SJSA1 (cell line): ENCODE measurements around the gene SLC12A3. TPM values are rescaled to one million over a fixed set of nuclear protein-coding genes. Genes with fewer than 3 reads are reported as not detected.
"Not testable (repeated sequence)": the region's sequence is repeated elsewhere in the genome, so short reads cannot be mapped to it uniquely, and the experiment has no call there.

Experiments used
- DNase-seq, 2 experiments: peaks; one replicate each; pipeline ENCODE4 v3.0.0-alpha.2; 2015 to 2020; ENCODE audit warnings: low spot score in 2 of 2, low read depth in 1 of 2
- H3K27ac ChIP-seq: fragments of 250-450 bp; sonication (Bioruptor Pico); 2 replicates; pipeline ENCODE4 v1.5.1; 2020; ENCODE audit warnings: mild to moderate bottlenecking, moderate library complexity
- H3K27me3 ChIP-seq: fragments of 250-450 bp; sonication (Bioruptor Pico); replicated peaks from 2 replicates; pipeline ENCODE4 v1.5.1; 2020; ENCODE audit warnings: mild to moderate bottlenecking, moderate library complexity
- H3K36me3 ChIP-seq: fragments of 250-450 bp; sonication (Bioruptor Pico); 2 replicates; pipeline ENCODE4 v1.5.1; 2020; ENCODE audit warnings: mild to moderate bottlenecking
- H3K4me1 ChIP-seq: fragments of 250-450 bp; sonication (Bioruptor Pico); replicated peaks from 2 replicates; pipeline ENCODE4 v1.6.1; 2021; ENCODE audit warnings: mild to moderate bottlenecking
- H3K4me3 ChIP-seq: fragments of 250-450 bp; sonication (Bioruptor Pico); 2 replicates; pipeline ENCODE4 v1.5.1; 2020; ENCODE audit warnings: mild to moderate bottlenecking
- H3K9me3 ChIP-seq: fragments of 250-450 bp; sonication (Bioruptor Pico); replicated peaks from 2 replicates; pipeline ENCODE4 v1.5.1; 2020; ENCODE audit warnings: mild to moderate bottlenecking
- total RNA-seq: library from RNA; depleted of rRNA; stranded (reverse); fragments of >200 nt; shearing (Covaris generic); gene quantifications from 2 replicates; pipeline ENCODE4 v1.2.3, GENCODE V29; 2014

SLC12A3 gene
- total RNA-seq, 1 experiment from 2014 or later: not detected

- Histone ChIP-seq H3K4me3 (peak overlapping the region; percentile 87), H3K4me1 (peaks cover 18% of the 10 kb centered on the region), H3K36me3 (peaks cover 66% of the 10 kb centered on the region), H3K27me3 (no peaks in the 10 kb centered on the region), H3K9me3 (no peaks in the 10 kb centered on the region), H3K27ac (no peak overlapping the region)
- DNase-seq: no peak
Observed at GRCh38 chr16:56933828-56934598, 69.0 kb downstream of the SLC12A3 start.

- not testable (repeated sequence) for H3K4me3 ChIP-seq, DNase-seq, H3K9me3 ChIP-seq, H3K27me3 ChIP-seq, H3K27ac ChIP-seq
- H3K4me1 ChIP-seq: peaks cover 18% of the 10 kb centered on the region
- H3K36me3 ChIP-seq: peaks cover 72% of the 10 kb centered on the region
Observed at GRCh38 chr16:56934599-56935145, 69.7 kb downstream of the SLC12A3 start.

- peaks cover 78% of the 10 kb centered on the region for H3K36me3 ChIP-seq
- H3K4me1 ChIP-seq: peaks cover 18% of the 10 kb centered on the region
- H3K9me3 ChIP-seq: no peaks in the 10 kb centered on the region
- H3K4me3 ChIP-seq: no peak overlapping the region
- DNase-seq: no peak
- H3K27ac ChIP-seq: no peak overlapping the region
- H3K27me3 ChIP-seq: no peaks in the 10 kb centered on the region
Observed at GRCh38 chr16:56935201-56935600, 70.2 kb downstream of the SLC12A3 start.

GRCh38 chr16:56936491-56936890 is 71.5 kb downstream of the SLC12A3 start:
- H3K27ac ChIP-seq: no peak overlapping the region
- peaks cover 15% of the 10 kb centered on the region for H3K4me1 ChIP-seq
- no peaks in the 10 kb centered on the region for H3K9me3 ChIP-seq
- peaks cover 91% of the 10 kb centered on the region for H3K36me3 ChIP-seq
- DNase-seq: no peak
- H3K27me3 ChIP-seq: no peaks in the 10 kb centered on the region
- no peak overlapping the region for H3K4me3 ChIP-seq

GRCh38 chr16:56936950-56937349 is 71.9 kb downstream of the SLC12A3 start:
- Histone ChIP-seq H3K9me3 (no peaks in the 10 kb centered on the region), H3K36me3 (peaks cover 95% of the 10 kb centered on the region), H3K4me3 (no peak overlapping the region), H3K27ac (no peak overlapping the region), H3K4me1 (peaks cover 13% of the 10 kb centered on the region), H3K27me3 (no peaks in the 10 kb centered on the region)
- DNase-seq: no peak

- Histone ChIP-seq H3K27me3 (no peaks in the 10 kb centered on the region), H3K4me3 (no peak overlapping the region), H3K27ac (no peak overlapping the region), H3K36me3 (peaks cover 97% of the 10 kb centered on the region), H3K4me1 (peaks cover 3% of the 10 kb centered on the region), H3K9me3 (no peaks in the 10 kb centered on the region)
- DNase-seq: no peak
Observed at GRCh38 chr16:56938664-56939513, 73.9 kb downstream of the SLC12A3 start.

GRCh38 chr16:56939801-56940200 is 74.8 kb downstream of the SLC12A3 start:
- Histone ChIP-seq H3K27ac (no peak overlapping the region), H3K4me1 (no peaks in the 10 kb centered on the region), H3K36me3 (peaks cover 100% of the 10 kb centered on the region), H3K9me3 (no peaks in the 10 kb centered on the region), H3K4me3 (no peak overlapping the region), H3K27me3 (no peaks in the 10 kb centered on the region)
- DNase-seq: no peak

- Histone ChIP-seq H3K27ac (no peak overlapping the region), H3K9me3 (no peaks in the 10 kb centered on the region), H3K27me3 (no peaks in the 10 kb centered on the region), H3K4me3 (no peak overlapping the region), H3K36me3 (peaks cover 97% of the 10 kb centered on the region), H3K4me1 (no peaks in the 10 kb centered on the region)
- no peak for DNase-seq
Observed at GRCh38 chr16:56941092-56941491, 76.1 kb downstream of the SLC12A3 start.

GRCh38 chr16:56941856-56942331 is 76.9 kb downstream of the SLC12A3 start:
- no peaks in the 10 kb centered on the region for H3K27me3 ChIP-seq
- no peak for DNase-seq
- H3K36me3 ChIP-seq: peaks cover 90% of the 10 kb centered on the region
- no peaks in the 10 kb centered on the region for H3K9me3 ChIP-seq
- H3K27ac ChIP-seq: no peak overlapping the region
- H3K4me3 ChIP-seq: no peak overlapping the region
- H3K4me1 ChIP-seq: no peaks in the 10 kb centered on the region

- H3K4me3 ChIP-seq: no peak overlapping the region
- H3K27me3 ChIP-seq: no peaks in the 10 kb centered on the region
- no peaks in the 10 kb centered on the region for H3K4me1 ChIP-seq
- no peak overlapping the region for H3K27ac ChIP-seq
- no peak for DNase-seq
- no peaks in the 10 kb centered on the region for H3K9me3 ChIP-seq
- H3K36me3 ChIP-seq: peaks cover 70% of the 10 kb centered on the region
Observed at GRCh38 chr16:56943761-56944375, 78.9 kb downstream of the SLC12A3 start.

- peaks cover 57% of the 10 kb centered on the region for H3K36me3 ChIP-seq
- DNase-seq: no peak
- no peaks in the 10 kb centered on the region for H3K9me3 ChIP-seq
- H3K27ac ChIP-seq: no peak overlapping the region
- no peaks in the 10 kb centered on the region for H3K4me1 ChIP-seq
- no peaks in the 10 kb centered on the region for H3K27me3 ChIP-seq
- no peak overlapping the region for H3K4me3 ChIP-seq
Observed at GRCh38 chr16:56944954-56945839, 80.2 kb downstream of the SLC12A3 start.

GRCh38 chr16:56945847-56946527 is 81.0 kb downstream of the SLC12A3 start:
- no peak overlapping the region for H3K4me3 ChIP-seq
- no peak overlapping the region for H3K27ac ChIP-seq
- H3K9me3 ChIP-seq: no peaks in the 10 kb centered on the region
- peaks cover 49% of the 10 kb centered on the region for H3K36me3 ChIP-seq
- H3K27me3 ChIP-seq: no peaks in the 10 kb centered on the region
- H3K4me1 ChIP-seq: no peaks in the 10 kb centered on the region
- no peak for DNase-seq
